Endothelial cell of umbilical vein (primary cell): Measurements from ENCODE around the gene EEF1AKMT3. TPM values are rescaled to one million over a fixed set of nuclear protein-coding genes. Genes with fewer than 3 reads are reported as not detected.

ENCODE experiments used
- BruUV-seq: library from RNA; stranded (reverse); fragments of 400-500 nt; replicated peaks from 2 replicates; lab custom pipeline; 2021; lab: Mats Ljungman, UMichigan
- CTCF ChIA-PET: fragments of 300-600, 350-600 bp; sonication (Branson Sonifier 250); formaldehyde crosslinking; loops from one replicate; lab custom pipeline; 2021; ENCODE audit warnings: antibody characterized with exemption, inconsistent platforms; lab: Charles Lee
- POLR2A ChIA-PET: fragments of 300-600, 350-600 bp; sonication (Branson Sonifier 250); formaldehyde crosslinking; loops from one replicate; lab custom pipeline; 2021; ENCODE audit warnings: antibody characterized with exemption, inconsistent platforms; lab: Charles Lee
- DNase-seq: peaks from one replicate; pipeline ENCODE4 v3.0.0-alpha.2; 2011; ENCODE audit warnings: low read depth, low spot score
- FAIRE-seq: peaks from 2 replicates; lab custom pipeline; 2011; peaks lifted over from hg19 to GRCh38; lab: Jason Lieb, UNC
- H2AFZ ChIP-seq: 2 replicates; pipeline ENCODE4 v1.6.0; 2012; ENCODE audit warnings: low read depth, low read length, control low read depth, inconsistent platforms
- H3K27ac ChIP-seq: 2 replicates; pipeline ENCODE4 v1.5.1; 2011; ENCODE audit warnings: low read depth, mild to moderate bottlenecking, control low read depth, low read length, moderate library complexity; ENCODE audit not compliant: insufficient read depth
- H3K27me3 ChIP-seq, 2 experiments: 2 replicates each; pipeline versions ENCODE4 v1.6.0 to v1.6.1; 2011; ENCODE audit warnings: low read length in 2 of 2, mixed read lengths in 1 of 2; ENCODE audit not compliant: control insufficient read depth in 2 of 2, insufficient read depth in 2 of 2
- H3K36me3 ChIP-seq, 2 experiments: 2 replicates in 1 of 2; 3 replicates in 1 of 2; pipeline ENCODE4 v1.5.1; 2011; ENCODE audit warnings: low read length in 2 of 2, mild to moderate bottlenecking in 1 of 2, moderate library complexity in 1 of 2; ENCODE audit not compliant: control insufficient read depth in 2 of 2, insufficient read depth in 2 of 2; ENCODE audit errors: extremely low read depth in 1 of 2
- H3K4me1 ChIP-seq: 3 replicates; pipeline ENCODE4 v1.5.1; 2011; ENCODE audit warnings: mild to moderate bottlenecking, low read length; ENCODE audit not compliant: control insufficient read depth, insufficient read depth; ENCODE audit errors: extremely low read depth
- H3K4me2 ChIP-seq: 2 replicates; pipeline ENCODE4 v1.6.1; 2011; ENCODE audit warnings: low read length, control low read depth, mixed read lengths; ENCODE audit not compliant: insufficient read depth
- H3K4me3 ChIP-seq, 3 experiments: fragments of 200-600 bp in 1 of 3; sonication (generic), shearing (Covaris generic) in 1 of 3; replicated peaks in 1 of 3; 2 replicates each; pipeline ENCODE4 v1.5.1; 2011 to 2016; ENCODE audit warnings: control low read depth in 3 of 3, low read length in 3 of 3, mild to moderate bottlenecking in 2 of 3, inconsistent platforms in 1 of 3, low read depth in 1 of 3, moderate library complexity in 1 of 3; ENCODE audit not compliant: insufficient read depth in 1 of 3
- H3K79me2 ChIP-seq: 2 replicates; pipeline ENCODE4 v1.6.0; 2012; ENCODE audit warnings: low read length, inconsistent platforms; ENCODE audit not compliant: control insufficient read depth, insufficient read depth
- H3K9ac ChIP-seq: replicated peaks from 2 replicates; pipeline ENCODE3; 2011; ENCODE audit warnings: low read length, control low read depth; ENCODE audit not compliant: insufficient read depth; ENCODE audit errors: extremely low read depth
- H3K9me1 ChIP-seq: replicated peaks from 3 replicates; pipeline ENCODE4 v1.6.0; 2011; ENCODE audit warnings: mild to moderate bottlenecking, low read length; ENCODE audit not compliant: control insufficient read depth, insufficient read depth; ENCODE audit errors: extremely low read depth
- H3K9me3 ChIP-seq: replicated peaks from 2 replicates; pipeline ENCODE4 v1.5.1; 2012; ENCODE audit warnings: low read length, inconsistent platforms; ENCODE audit not compliant: control insufficient read depth, insufficient read depth
- H4K20me1 ChIP-seq: replicated peaks from 2 replicates; pipeline ENCODE3; 2011; ENCODE audit warnings: mild to moderate bottlenecking, low read length; ENCODE audit not compliant: control insufficient read depth, insufficient read depth; ENCODE audit errors: extremely low read depth
- CTCF ChIP-seq, 2 donors: IDR thresholded peaks; 1 replicate in 1 of 2; 2 replicates in 1 of 2; pipeline ENCODE4 v1.5.1; 2011; ENCODE audit warnings: low read length in 2 of 2, mild to moderate bottlenecking in 2 of 2, moderate library complexity in 2 of 2, control low read depth in 1 of 2, inconsistent platforms in 1 of 2, low read depth in 1 of 2; ENCODE audit not compliant: insufficient read depth in 1 of 2; ENCODE audit errors: extremely low read depth in 1 of 2
- EZH2 ChIP-seq: IDR thresholded peaks from 2 replicates; pipeline ENCODE4 v1.6.1; 2012; ENCODE audit warnings: borderline replicate concordance, low read depth, mild to moderate bottlenecking, moderate library complexity, low read length, inconsistent platforms; ENCODE audit not compliant: severe bottlenecking
- FOS ChIP-seq: IDR thresholded peaks from 2 replicates; pipeline ENCODE4 v1.6.1; 2011; ENCODE audit warnings: mild to moderate bottlenecking, low read length, moderate library complexity, borderline replicate concordance; ENCODE audit not compliant: insufficient read depth
- GATA2 ChIP-seq: IDR thresholded peaks from 2 replicates; pipeline ENCODE4 v1.7.0; 2011; ENCODE audit warnings: low read depth, mild to moderate bottlenecking, moderate library complexity, mixed read lengths, low read length; ENCODE audit not compliant: insufficient read length, insufficient read depth
- JUN ChIP-seq: IDR thresholded peaks from 2 replicates; pipeline ENCODE4 v1.6.1; 2011; ENCODE audit warnings: borderline replicate concordance, low read depth; ENCODE audit not compliant: insufficient read length, insufficient read depth
- MAX ChIP-seq: IDR thresholded peaks from 2 replicates; pipeline ENCODE4 v1.6.1; 2011; ENCODE audit not compliant: insufficient read depth, insufficient read length
- MYC ChIP-seq: IDR thresholded peaks from one replicate; pipeline ENCODE4 v1.6.1; 2011; ENCODE audit warnings: mild to moderate bottlenecking, low read depth, low read length
- POLR2A ChIP-seq: IDR thresholded peaks from 2 replicates; pipeline ENCODE4 v1.6.1; 2012; ENCODE audit warnings: low read depth, mild to moderate bottlenecking, control low read depth, low read length
- POLR2AphosphoS5 ChIP-seq: IDR thresholded peaks from 2 replicates; pipeline ENCODE4 v1.6.1; 2012; ENCODE audit warnings: low read depth, mild to moderate bottlenecking, control low read depth, low read length, moderate library complexity; ENCODE audit not compliant: insufficient read depth
- dilution Hi-C: fragments of 300-500 bp; cut with MboI; formaldehyde crosslinking; loops from one replicate; pipeline ENCODE4 v1.15.0; 2019; ENCODE audit warnings: low sequenced_read_pairs; ENCODE audit not compliant: extremely low pct_ligation_motif_present
- intact Hi-C: fragments of 100-400 bp; cut with micrococcal nuclease; formaldehyde crosslinking; loops from one replicate; pipeline ENCODE4 v1.10.0; 2022
- polyA plus RNA-seq, 4 experiments: library from polyadenylated mRNA; depleted of rRNA in 3 of 4; stranded (reverse) in 3 of 4; unstranded in 1 of 4; fragments of >200 nt; gene quantifications; 2 replicates each; pipeline versions ENCODE4 v1.2.1 to v1.2.3, GENCODE V29; 2011 to 2012; ENCODE audit warnings: missing spikeins in 1 of 4
- total RNA-seq: library from RNA; stranded (reverse); gene quantifications from 2 replicates; pipeline ENCODE4 v1.2.3, GENCODE V29; 2021

EEF1AKMT3 gene
- total and polyA plus RNA-seq, 2 donors (not counting 3 experiments of a cell fraction or from before 2014, with no cell fraction given) = 7.9 to 8.8 TPM

- dilution Hi-C loops = no loop called here
- POLR2A ChIA-PET = no interaction called here
- DNase-seq (no peak), FAIRE-seq (no peak)
- Histone ChIP-seq H3K36me3 (peaks cover 5 to 10% of the 10 kb centered on the region in 2 experiments), H3K9me3 (no peaks in the 10 kb centered on the region), H3K27ac (no peak overlapping the region), H3K9ac (no peak overlapping the region), H3K4me1 (peaks cover 7% of the 10 kb centered on the region), H3K9me1 (no peaks in the 10 kb centered on the region), H3K4me2 (no peak overlapping the region), H3K79me2 (peaks cover 14% of the 10 kb centered on the region), H3K4me3 (no peak overlapping the region), H2AFZ (no peak overlapping the region), H4K20me1 (no peaks in the 10 kb centered on the region), H3K27me3 (no peaks in the 10 kb centered on the region)
- no TSS peak for BruUV-seq
- TF ChIP-seq POLR2A = no peak
- TF ChIP-seq EZH2 = no peak
- no peak for TF ChIP-seq MYC
- TF ChIP-seq MAX = no peak
- no peak for TF ChIP-seq POLR2AphosphoS5
- TF ChIP-seq GATA2 = no peak
- no peak for TF ChIP-seq FOS
- TF ChIP-seq CTCF (IDR thresholded peaks at IDR 0.05; ENCODE audit: extremely low read depth in 1 of 2, insufficient read depth in 1 of 2, low read depth in 1 of 2, low read length in 2 of 2) = no peak
- TF ChIP-seq JUN = no peak
- intact Hi-C loops = loop anchor here (1.0 to 2.0 kb wide), 3 partner anchors 10 to 124 kb away; partner anchors contain the start of genes EEF1AKMT3 and METTL1
- CTCF ChIA-PET = interaction anchor here (0.6 to 3.2 kb wide), 7 partner anchors 10 to 789 kb away, joined by 3 to 15 read pairs (median 8); partner anchors contain the start of genes EEF1AKMT3 and METTL1
Measured at GRCh38 chr12:57781801-57782200, 9.4 kb downstream of the EEF1AKMT3 start.
